GM12878 (cell line): Measurements from ENCODE around the gene RUSC1. TPM values are rescaled to one million over a fixed set of nuclear protein-coding genes. Genes with fewer than 3 reads are reported as not detected.

Experiments used
- ATAC-seq: fragments of 200-7000 bp; cut with Tn5 transposase; 3 replicates; pipeline ENCODE4 v1.9.1; 2020; ENCODE audit warnings: mild to moderate bottlenecking, moderate library complexity
- BruUV-seq: library from RNA; stranded (reverse); fragments of 400-500 nt; replicated peaks from 2 replicates; lab custom pipeline; 2021; lab: Mats Ljungman, UMichigan
- CTCF ChIA-PET: fragments of 300-600 bp; sonication (Branson Sonifier 250); formaldehyde crosslinking; extraction: SDS; loops from one replicate; lab custom pipeline; 2021; ENCODE audit warnings: inconsistent platforms; lab: Yijun Ruan, JAX
- POLR2A ChIA-PET: fragments of 350-600 bp; formaldehyde crosslinking; extraction: SDS; loops from one replicate; lab custom pipeline; 2021; ENCODE audit warnings: inconsistent platforms; lab: Charles Lee
- RAD21 ChIA-PET: fragments of 300-600 bp; sonication (Branson Sonifier 250); formaldehyde crosslinking; loops from one replicate; lab custom pipeline; 2023; ENCODE audit warnings: antibody characterized with exemption; ENCODE audit not compliant: unreplicated experiment; lab: Charles Lee
- SMC1A ChIA-PET: fragments of 300-600 bp; sonication (Branson Sonifier 250); formaldehyde crosslinking; loops from one replicate; lab custom pipeline; 2023; ENCODE audit not compliant: unreplicated experiment, uncharacterized antibody; lab: Charles Lee
- DNase-seq: peaks from one replicate; pipeline ENCODE4 v3.0.0-alpha.2; 2011; ENCODE audit warnings: low read depth, low spot score
- FAIRE-seq: peaks from 3 replicates; lab custom pipeline; 2011; peaks lifted over from hg19 to GRCh38; lab: Jason Lieb, UNC
- H2AFZ ChIP-seq: 2 replicates; pipeline ENCODE4 v1.6.0; 2011; ENCODE audit warnings: low read depth, low read length, control low read depth; ENCODE audit not compliant: control insufficient read depth
- H3K27ac ChIP-seq: 2 replicates; pipeline ENCODE4 v1.5.1; 2011; ENCODE audit warnings: control low read depth; ENCODE audit not compliant: control insufficient read depth, insufficient read depth
- H3K27me3 ChIP-seq, 2 experiments: replicated peaks in 1 of 2; 2 replicates each; pipeline versions ENCODE4 v1.6.0 to v1.6.1; 2011; ENCODE audit warnings: low read length in 1 of 2; ENCODE audit not compliant: control insufficient read depth in 2 of 2, insufficient read depth in 2 of 2
- H3K36me3 ChIP-seq, 2 experiments: 2 replicates each; pipeline ENCODE4 v1.5.1; 2011; ENCODE audit warnings: low read length in 1 of 2; ENCODE audit not compliant: control insufficient read depth in 2 of 2, insufficient read depth in 2 of 2
- H3K4me1 ChIP-seq: 2 replicates; pipeline ENCODE4 v1.6.1; 2011; ENCODE audit warnings: mild to moderate bottlenecking, low read length, moderate library complexity, mixed read lengths; ENCODE audit not compliant: control insufficient read depth, insufficient read depth
- H3K4me2 ChIP-seq: 2 replicates; pipeline ENCODE4 v1.6.0; 2011; ENCODE audit warnings: control low read depth; ENCODE audit not compliant: control insufficient read depth, insufficient read depth
- H3K4me3 ChIP-seq: fragments of 200-600 bp; sonication (generic); 2 replicates; pipeline ENCODE4 v1.5.1; 2016
- H3K79me2 ChIP-seq: 2 replicates; pipeline ENCODE4 v1.6.0; 2011; ENCODE audit warnings: low read length; ENCODE audit not compliant: control insufficient read depth, insufficient read depth
- H3K9ac ChIP-seq: 2 replicates; pipeline ENCODE4 v1.8.0; 2011; ENCODE audit warnings: low read length, control low read depth, mixed read lengths; ENCODE audit not compliant: control insufficient read depth, insufficient read depth
- H3K9me3 ChIP-seq: replicated peaks from 3 replicates; pipeline ENCODE4 v1.5.1; 2011; ENCODE audit warnings: mild to moderate bottlenecking, low read length; ENCODE audit not compliant: control insufficient read depth, insufficient read depth
- H4K20me1 ChIP-seq: 2 replicates; pipeline ENCODE4 v1.6.0; 2011; ENCODE audit not compliant: control insufficient read depth, insufficient read depth
- BRCA1 ChIP-seq: IDR thresholded peaks from 2 replicates; pipeline ENCODE4 v1.6.1; 2011; ENCODE audit warnings: low read depth, low read length, improper control_type of control experiment
- CBX3 ChIP-seq: fragments of 200-600 bp; sonication (generic); IDR thresholded peaks from 2 replicates; pipeline ENCODE4 v1.6.1; 2016; ENCODE audit warnings: low read depth, borderline replicate concordance
- EGR1 ChIP-seq, 2 experiments: IDR thresholded peaks; 1 replicate in 1 of 2; 2 replicates in 1 of 2; pipeline ENCODE4 v1.6.1; 2011 to 2012; ENCODE audit warnings: low read depth in 2 of 2, low read length in 2 of 2, borderline replicate concordance in 1 of 2, mild to moderate bottlenecking in 1 of 2, moderate library complexity in 1 of 2
- LARP7 ChIP-seq: fragments of 450-650 bp; IDR thresholded peaks from 2 replicates; pipeline ENCODE4 v1.6.1; 2017; ENCODE audit warnings: mild to moderate bottlenecking
- NFYB ChIP-seq: IDR thresholded peaks from 2 replicates; pipeline ENCODE4 v1.6.1; 2011; ENCODE audit warnings: low read depth, mild to moderate bottlenecking, low read length, improper control_type of control experiment, moderate library complexity; ENCODE audit not compliant: insufficient read depth
- RAD21 ChIP-seq: IDR thresholded peaks from 2 replicates; pipeline ENCODE4 v1.6.1; 2011; ENCODE audit warnings: mild to moderate bottlenecking, low read depth, low read length, moderate library complexity; ENCODE audit not compliant: insufficient read depth
- RB1 ChIP-seq: fragments of 450-650 bp; formaldehyde crosslinking; IDR thresholded peaks from 2 replicates; pipeline ENCODE4 v1.6.1; 2017; ENCODE audit warnings: mild to moderate bottlenecking, borderline replicate concordance
- SIN3A ChIP-seq: IDR thresholded peaks from 2 replicates; pipeline ENCODE4 v1.6.1; 2012; ENCODE audit warnings: low read depth, low read length, improper control_type of control experiment
- SMAD1 ChIP-seq: fragments of 450-650 bp; IDR thresholded peaks from 2 replicates; pipeline ENCODE4 v1.6.1; 2018; ENCODE audit warnings: mild to moderate bottlenecking, low read depth; ENCODE audit not compliant: partially characterized antibody
- SUZ12 ChIP-seq: fragments of 200-600 bp; sonication (generic); IDR thresholded peaks from one replicate; pipeline ENCODE4 v1.6.1; 2018; ENCODE audit warnings: antibody characterized with exemption, mild to moderate bottlenecking; ENCODE audit not compliant: unreplicated experiment
- TCF7 ChIP-seq: IDR thresholded peaks from 2 replicates; pipeline ENCODE4 v1.6.1; 2014; ENCODE audit warnings: antibody characterized with exemption, borderline replicate concordance
- WGBS: methylation state at CpG from one replicate; pipeline ENCODE4 v1.1.6; 2016; ENCODE audit warnings: low lambda C conversion rate; ENCODE audit not compliant: insufficient replicate concordance, insufficient coverage; ENCODE audit errors: missing lambda C conversion rate; 5-methylcytosine and 5-hydroxymethylcytosine counted together
- in situ Hi-C: fragments of 300-500 bp; cut with MboI; formaldehyde crosslinking; loops from 9 replicates; pipeline ENCODE4 v1.14.3; 2018; ENCODE audit warnings: mixed read lengths
- intact Hi-C: fragments of 100-400 bp; cut with micrococcal nuclease; formaldehyde crosslinking; loops from one replicate; pipeline ENCODE4 v1.14.2; 2022; ENCODE audit not compliant: unreplicated experiment
- polyA plus RNA-seq, 11 experiments: library from polyadenylated mRNA; depleted of rRNA in 4 of 11; unstranded in 6 of 11; stranded (reverse) in 5 of 11; fragments of >200 nt; fragmentation: Nextera tagmentation in 4 of 11; fragmentation: Illumina TruSeq in 1 of 11; extraction: Ambion mirVana in 4 of 11; extraction: Trizol in 1 of 11; gene quantifications; 1 replicate in 1 of 11; 2 replicates in 10 of 11; pipeline versions ENCODE4 v1.2.1 to v1.2.3, GENCODE V29; 2011 to 2016; ENCODE audit warnings: inconsistent platforms in 2 of 11, missing spikeins in 2 of 11, low read depth in 1 of 11
- total RNA-seq, 4 experiments: library from RNA; depleted of rRNA in 3 of 4; stranded (reverse); fragments of >200 nt in 3 of 4; fragmentation: Illumina TruSeq in 1 of 4; extraction: Trizol in 1 of 4; gene quantifications; 2 replicates each; pipeline versions ENCODE4 v1.2.1 to v1.2.3, GENCODE V29; 2013 to 2021
- TF ChIP-seq, protein P1 (sequence below): IDR thresholded peaks from 2 replicates; pipeline ENCODE4 v1.6.1; 2012; ENCODE audit warnings: mild to moderate bottlenecking, low read depth, low read length
- TF ChIP-seq, protein P2 (sequence below): fragments of 450-650 bp; conservative IDR thresholded peaks from 2 replicates; pipeline ENCODE4 v1.6.1; 2017; ENCODE audit warnings: mild to moderate bottlenecking, moderate library complexity
- TF ChIP-seq, protein P3 (sequence below), 3 experiments: IDR thresholded peaks in 2 of 3; conservative IDR thresholded peaks in 1 of 3; 2 replicates each; pipeline ENCODE4 v1.5.1; 2011; ENCODE audit warnings: low read depth in 3 of 3, low read length in 3 of 3, mild to moderate bottlenecking in 3 of 3, control low read depth in 2 of 3, moderate library complexity in 2 of 3, inconsistent platforms in 1 of 3, mixed read lengths in 1 of 3; ENCODE audit not compliant: control insufficient read depth in 2 of 3, insufficient read depth in 1 of 3; ENCODE audit errors: extremely low read depth in 1 of 3

RUSC1 gene
- total and polyA plus RNA-seq, 10 of the 15 experiments (the other 5 are each of a cell fraction or from before 2014, with no cell fraction given) = 1.1 to 23.7 (median 12.3) TPM

DNA sequence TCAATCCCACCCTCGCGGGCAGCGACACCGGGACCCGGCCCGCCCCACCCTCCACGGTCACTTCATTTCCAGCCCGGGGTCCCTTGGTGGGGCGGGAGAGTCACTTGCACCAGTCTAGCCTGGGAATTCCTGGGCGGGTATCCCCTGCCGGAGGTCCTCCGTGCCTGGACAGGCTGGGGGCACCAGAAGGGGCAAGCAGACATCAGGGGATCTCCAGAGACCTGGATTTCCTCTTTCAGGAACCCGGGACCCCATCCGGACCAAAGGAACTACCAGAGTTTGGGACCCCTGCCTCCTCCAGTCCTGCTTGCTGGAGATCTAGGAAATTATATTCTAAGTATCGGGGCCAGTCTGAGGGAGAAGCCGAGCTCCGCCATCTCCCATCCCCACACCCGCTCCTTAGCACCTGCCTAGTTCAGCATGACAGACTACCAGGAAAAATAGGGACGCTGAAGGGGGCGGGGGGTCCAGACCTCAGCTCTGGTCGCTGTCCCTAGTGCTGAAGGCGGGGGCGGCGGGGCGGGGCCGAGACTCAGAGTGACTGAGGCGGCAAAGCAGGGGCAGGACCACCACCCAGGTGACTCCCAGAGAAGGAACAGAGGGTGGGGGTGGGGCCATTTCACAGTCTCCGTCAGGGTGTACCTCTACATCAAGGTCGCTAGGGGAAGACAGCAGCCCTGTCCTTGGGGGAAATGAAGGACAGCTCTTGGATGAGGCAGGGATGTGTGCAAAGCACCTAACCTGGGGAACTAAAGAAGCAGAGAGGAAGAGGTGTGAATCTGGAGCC is 42.6 kb upstream of the RUSC1 start:
- 5% methylated on average over 28 of the region's 29 CpGs for WGBS
- Histone ChIP-seq H4K20me1 (no peaks in the 10 kb centered on the region), H3K4me2 (peak overlapping the region; percentile 99), H3K4me1 (peaks cover 13% of the 10 kb centered on the region), H2AFZ (peak overlapping the region; percentile 81), H3K4me3 (peak overlapping the region; percentile 82), H3K36me3 (no peaks in the 10 kb centered on the region), H3K9me3 (no peaks in the 10 kb centered on the region), H3K79me2 (peaks cover 6% of the 10 kb centered on the region), H3K27me3 (no peaks in the 10 kb centered on the region), H3K9ac (peak overlapping the region; percentile 58; the same call in 1 of the 2 replicates), H3K27ac (no peak overlapping the region)
- ChIA-PET POLR2A (interaction anchor here (0.5 to 1.6 kb wide), 5 partner anchors 20 to 814 kb away, joined by 3 to 5 read pairs (median 4); no protein-coding TSS in a partner anchor), RAD21 (interaction anchor here (2.2 kb wide), 1 partner anchor 45 kb away, joined by 13 read pairs; no protein-coding TSS in a partner anchor), SMC1A (interaction anchor here (0.7 to 1.5 kb wide), 5 partner anchors 19 to 46 kb away, joined by 3 read pairs; partner anchors contain the start of gene RUSC1), CTCF (interaction anchor here (0.6 to 1.8 kb wide), 9 partner anchors 8 to 46 kb away, joined by 3 to 10 read pairs (median 5); partner anchors contain the start of gene RUSC1)
- ATAC-seq (peak; percentile 63), DNase-seq (no peak), FAIRE-seq (no peak)
- no TSS peak for BruUV-seq
- in situ Hi-C loops = no loop called here
- intact Hi-C loops = loop anchor here (1.0 kb wide), 2 partner anchors 30 to 45 kb away; partner anchors contain the start of gene FDPS
- no peak for TF ChIP-seq LARP7
- no peak for TF ChIP-seq SUZ12
- TF ChIP-seq EGR1 (IDR thresholded peaks at IDR 0.05; ENCODE audit: borderline replicate concordance in 1 of 2, low read depth in 2 of 2, low read length in 2 of 2) = peak; percentile 46 to 100
- TF ChIP-seq, protein P1, sequence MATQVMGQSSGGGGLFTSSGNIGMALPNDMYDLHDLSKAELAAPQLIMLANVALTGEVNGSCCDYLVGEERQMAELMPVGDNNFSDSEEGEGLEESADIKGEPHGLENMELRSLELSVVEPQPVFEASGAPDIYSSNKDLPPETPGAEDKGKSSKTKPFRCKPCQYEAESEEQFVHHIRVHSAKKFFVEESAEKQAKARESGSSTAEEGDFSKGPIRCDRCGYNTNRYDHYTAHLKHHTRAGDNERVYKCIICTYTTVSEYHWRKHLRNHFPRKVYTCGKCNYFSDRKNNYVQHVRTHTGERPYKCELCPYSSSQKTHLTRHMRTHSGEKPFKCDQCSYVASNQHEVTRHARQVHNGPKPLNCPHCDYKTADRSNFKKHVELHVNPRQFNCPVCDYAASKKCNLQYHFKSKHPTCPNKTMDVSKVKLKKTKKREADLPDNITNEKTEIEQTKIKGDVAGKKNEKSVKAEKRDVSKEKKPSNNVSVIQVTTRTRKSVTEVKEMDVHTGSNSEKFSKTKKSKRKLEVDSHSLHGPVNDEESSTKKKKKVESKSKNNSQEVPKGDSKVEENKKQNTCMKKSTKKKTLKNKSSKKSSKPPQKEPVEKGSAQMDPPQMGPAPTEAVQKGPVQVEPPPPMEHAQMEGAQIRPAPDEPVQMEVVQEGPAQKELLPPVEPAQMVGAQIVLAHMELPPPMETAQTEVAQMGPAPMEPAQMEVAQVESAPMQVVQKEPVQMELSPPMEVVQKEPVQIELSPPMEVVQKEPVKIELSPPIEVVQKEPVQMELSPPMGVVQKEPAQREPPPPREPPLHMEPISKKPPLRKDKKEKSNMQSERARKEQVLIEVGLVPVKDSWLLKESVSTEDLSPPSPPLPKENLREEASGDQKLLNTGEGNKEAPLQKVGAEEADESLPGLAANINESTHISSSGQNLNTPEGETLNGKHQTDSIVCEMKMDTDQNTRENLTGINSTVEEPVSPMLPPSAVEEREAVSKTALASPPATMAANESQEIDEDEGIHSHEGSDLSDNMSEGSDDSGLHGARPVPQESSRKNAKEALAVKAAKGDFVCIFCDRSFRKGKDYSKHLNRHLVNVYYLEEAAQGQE = peak; percentile 96
- TF ChIP-seq CBX3 = no peak
- no peak for TF ChIP-seq TCF7
- TF ChIP-seq, protein P2, sequence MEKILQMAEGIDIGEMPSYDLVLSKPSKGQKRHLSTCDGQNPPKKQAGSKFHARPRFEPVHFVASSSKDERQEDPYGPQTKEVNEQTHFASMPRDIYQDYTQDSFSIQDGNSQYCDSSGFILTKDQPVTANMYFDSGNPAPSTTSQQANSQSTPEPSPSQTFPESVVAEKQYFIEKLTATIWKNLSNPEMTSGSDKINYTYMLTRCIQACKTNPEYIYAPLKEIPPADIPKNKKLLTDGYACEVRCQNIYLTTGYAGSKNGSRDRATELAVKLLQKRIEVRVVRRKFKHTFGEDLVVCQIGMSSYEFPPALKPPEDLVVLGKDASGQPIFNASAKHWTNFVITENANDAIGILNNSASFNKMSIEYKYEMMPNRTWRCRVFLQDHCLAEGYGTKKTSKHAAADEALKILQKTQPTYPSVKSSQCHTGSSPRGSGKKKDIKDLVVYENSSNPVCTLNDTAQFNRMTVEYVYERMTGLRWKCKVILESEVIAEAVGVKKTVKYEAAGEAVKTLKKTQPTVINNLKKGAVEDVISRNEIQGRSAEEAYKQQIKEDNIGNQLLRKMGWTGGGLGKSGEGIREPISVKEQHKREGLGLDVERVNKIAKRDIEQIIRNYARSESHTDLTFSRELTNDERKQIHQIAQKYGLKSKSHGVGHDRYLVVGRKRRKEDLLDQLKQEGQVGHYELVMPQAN = peak; percentile 60
- TF ChIP-seq NFYB = no peak
- peak; percentile 81 for TF ChIP-seq SIN3A
- no peak for TF ChIP-seq RB1
- TF ChIP-seq, protein P3, sequence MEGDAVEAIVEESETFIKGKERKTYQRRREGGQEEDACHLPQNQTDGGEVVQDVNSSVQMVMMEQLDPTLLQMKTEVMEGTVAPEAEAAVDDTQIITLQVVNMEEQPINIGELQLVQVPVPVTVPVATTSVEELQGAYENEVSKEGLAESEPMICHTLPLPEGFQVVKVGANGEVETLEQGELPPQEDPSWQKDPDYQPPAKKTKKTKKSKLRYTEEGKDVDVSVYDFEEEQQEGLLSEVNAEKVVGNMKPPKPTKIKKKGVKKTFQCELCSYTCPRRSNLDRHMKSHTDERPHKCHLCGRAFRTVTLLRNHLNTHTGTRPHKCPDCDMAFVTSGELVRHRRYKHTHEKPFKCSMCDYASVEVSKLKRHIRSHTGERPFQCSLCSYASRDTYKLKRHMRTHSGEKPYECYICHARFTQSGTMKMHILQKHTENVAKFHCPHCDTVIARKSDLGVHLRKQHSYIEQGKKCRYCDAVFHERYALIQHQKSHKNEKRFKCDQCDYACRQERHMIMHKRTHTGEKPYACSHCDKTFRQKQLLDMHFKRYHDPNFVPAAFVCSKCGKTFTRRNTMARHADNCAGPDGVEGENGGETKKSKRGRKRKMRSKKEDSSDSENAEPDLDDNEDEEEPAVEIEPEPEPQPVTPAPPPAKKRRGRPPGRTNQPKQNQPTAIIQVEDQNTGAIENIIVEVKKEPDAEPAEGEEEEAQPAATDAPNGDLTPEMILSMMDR (IDR thresholded peaks at IDR 0.05 in 2 of 3, conservative IDR thresholded peaks at IDR 0.05 in 1 of 3; ENCODE audit: control insufficient read depth in 2 of 3, extremely low read depth in 1 of 3, insufficient read depth in 1 of 3, low read depth in 3 of 3, low read length in 3 of 3) = peak; percentile 40 to 48 (median 41); a peak in 5 of 6 replicates
- no peak for TF ChIP-seq BRCA1
- no peak for TF ChIP-seq SMAD1
- TF ChIP-seq RAD21 = peak; percentile 40
